C1 segment of cervical spinal cord (tissue), 14 donors: ENCODE measurements around the gene CELF4.

Experiments
- DNase-seq, 14 donors: peaks; one replicate each; lab custom pipeline; 2025; lab: John Stamatoyannopoulos, UW

Gene CELF4

DNA sequence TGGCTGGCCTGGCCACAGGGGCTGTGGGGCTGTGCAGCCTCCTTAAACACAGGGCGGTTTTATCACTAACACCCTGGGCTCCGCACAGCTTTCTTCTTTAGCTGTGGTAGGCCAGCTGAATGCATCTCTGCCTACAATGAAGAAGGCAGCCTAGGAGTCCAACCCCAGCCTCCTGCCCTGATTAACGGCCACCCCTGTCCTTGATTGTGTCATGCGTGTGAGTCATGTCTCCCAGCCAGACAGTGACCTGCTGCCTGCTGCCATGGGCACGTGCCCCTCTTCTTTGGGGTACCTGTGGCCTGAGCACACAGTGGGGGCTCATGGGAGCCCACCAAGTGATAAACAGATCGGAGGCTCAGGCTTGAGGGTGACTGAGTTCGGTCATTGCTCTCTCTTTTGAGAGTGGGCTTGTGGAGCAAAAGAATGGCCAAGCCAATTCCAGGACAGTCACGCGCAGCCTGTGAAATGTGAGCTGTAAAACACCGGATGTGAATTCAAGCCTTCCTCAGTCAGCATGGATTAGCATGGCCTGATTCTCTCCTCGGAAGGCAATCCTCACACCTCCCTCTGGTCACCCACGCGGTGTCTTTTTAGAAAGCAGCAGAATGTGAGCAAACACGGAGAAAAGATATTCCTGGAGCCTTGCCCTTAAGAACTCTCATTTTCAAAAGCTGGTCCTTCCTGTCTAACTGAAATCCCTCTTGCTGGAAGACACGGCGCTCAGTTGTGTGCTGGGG is 144.1 kb downstream of the CELF4 start:
- no peak for DNase-seq

- DNase-seq, result no peak
Observed at GRCh38 chr18:37420315-37420880, 145.2 kb downstream of the CELF4 start.

- DNase-seq, result no peak
Observed at GRCh38 chr18:37419866-37420265, 145.7 kb downstream of the CELF4 start.

DNA sequence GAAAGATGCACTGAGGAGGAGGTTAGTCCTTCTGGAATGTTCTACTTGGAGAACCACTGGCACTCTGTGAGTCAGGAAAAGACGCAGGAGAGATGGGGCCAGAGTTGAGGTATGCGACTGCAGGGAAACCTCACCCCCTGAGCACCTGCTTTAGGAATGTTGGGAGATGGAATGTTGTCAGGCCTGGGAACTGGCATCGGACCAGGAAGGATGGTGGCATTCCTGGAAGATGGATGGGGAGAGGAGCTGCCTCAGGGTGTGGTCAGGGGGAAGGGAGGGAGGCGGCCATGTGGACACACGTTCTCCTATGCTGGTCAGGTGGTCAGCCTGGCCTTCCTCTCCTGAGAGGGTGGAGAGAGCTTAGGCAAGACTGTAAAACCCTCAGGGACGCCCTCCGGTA is 146.3 kb downstream of the CELF4 start:
- no peak for DNase-seq

DNA sequence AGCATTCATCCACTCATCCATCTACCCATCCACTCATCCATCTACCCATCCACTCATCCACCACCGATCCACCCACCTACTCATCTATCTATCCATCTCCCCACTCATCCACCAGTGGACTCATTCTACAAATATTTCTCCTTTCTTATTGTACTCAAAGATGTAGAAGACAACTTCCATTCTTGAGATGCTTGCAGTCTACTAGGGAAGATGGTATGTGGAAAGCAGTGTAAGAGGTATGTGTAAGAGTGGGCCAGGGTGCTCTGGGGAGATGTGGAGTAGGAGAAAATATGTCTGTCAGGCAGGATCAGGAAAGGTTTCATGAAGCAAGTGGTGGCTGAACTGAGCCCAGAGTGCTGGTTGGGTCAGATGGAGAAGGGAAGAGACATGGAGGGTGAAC is 150.8 kb downstream of the CELF4 start:
- no peak for DNase-seq

DNA sequence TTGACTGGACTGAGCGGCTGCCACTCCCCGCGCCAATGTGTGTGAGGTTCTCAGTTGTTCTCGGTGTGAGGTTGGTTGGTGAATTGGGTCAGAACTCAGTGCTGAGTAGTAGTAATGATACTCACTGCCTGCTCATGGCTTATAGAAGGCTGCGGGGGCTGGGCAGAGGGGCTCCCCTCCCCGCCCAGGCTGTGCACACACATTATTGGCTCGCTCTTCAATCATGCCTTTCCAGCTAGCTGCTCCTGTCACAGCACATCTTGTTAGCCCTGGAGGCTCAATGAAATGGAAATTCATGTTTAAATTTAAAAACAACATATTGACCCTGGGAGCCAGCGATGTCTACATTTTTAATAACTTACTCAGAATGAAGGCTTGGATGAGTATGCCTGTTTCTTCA is 152.8 kb downstream of the CELF4 start:
- DNase-seq, result no peak

DNA sequence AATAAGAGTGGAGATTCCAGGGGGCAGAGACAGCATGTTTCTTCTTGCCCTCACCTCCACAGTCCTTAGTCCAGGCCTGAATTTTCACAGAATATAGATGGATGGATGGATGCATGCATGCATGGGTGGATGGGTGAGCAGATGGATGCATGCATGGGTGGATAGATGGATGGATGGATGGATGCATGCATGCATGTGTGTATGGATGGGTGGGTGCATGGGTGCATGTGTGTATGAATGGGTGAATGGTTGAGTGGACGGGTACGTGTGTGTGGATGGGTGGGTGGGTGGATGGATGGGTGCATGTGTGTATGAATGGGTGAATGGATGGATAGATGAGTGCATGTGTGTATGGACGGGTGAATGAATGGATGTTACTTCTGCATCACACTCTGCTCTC is 153.3 kb downstream of the CELF4 start:
- DNase-seq, result no peak

- peak in 1 of 14 donors; percentile 30 for DNase-seq
Observed at GRCh38 chr18:37409878-37410277, 155.7 kb downstream of the CELF4 start.

DNA sequence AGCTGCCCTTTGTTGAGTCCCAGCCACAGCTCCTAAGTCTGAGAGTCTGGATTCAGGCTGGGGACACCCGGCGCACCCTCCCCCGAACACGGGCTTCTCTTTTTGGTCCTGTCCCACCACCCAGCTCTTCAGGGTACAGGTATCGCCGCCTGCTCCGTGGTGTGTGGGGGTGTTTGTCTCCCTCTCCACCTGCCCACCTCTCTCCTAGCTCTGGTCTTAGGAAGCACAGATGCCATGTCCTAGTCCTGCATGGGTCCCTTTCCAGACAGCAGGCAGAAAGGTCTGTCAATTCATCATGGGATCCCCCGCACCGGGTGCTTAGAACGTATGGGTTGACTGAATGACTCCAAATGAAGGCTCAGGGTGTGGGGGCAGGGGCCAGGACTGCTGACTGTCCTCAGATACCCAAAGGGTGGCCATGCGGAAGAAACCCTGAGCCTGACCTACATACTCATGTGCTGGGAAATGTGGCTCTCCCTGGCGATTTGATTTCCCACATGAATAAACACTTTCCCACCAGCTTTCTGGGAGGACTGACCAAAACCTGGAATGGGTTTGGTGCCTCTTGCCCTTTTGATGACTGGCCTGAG is 156.8 kb downstream of the CELF4 start:
- peak in 1 of 14 donors; percentile 38 for DNase-seq

- DNase-seq, result peak in 1 of 14 donors; percentile 20
Observed at GRCh38 chr18:37407571-37407970, 158.0 kb downstream of the CELF4 start.

- DNase-seq, result no peak
Observed at GRCh38 chr18:37405772-37406171, 159.8 kb downstream of the CELF4 start.

GRCh38 chr18:37405229-37405628 is 160.4 kb downstream of the CELF4 start:
- no peak for DNase-seq

DNA sequence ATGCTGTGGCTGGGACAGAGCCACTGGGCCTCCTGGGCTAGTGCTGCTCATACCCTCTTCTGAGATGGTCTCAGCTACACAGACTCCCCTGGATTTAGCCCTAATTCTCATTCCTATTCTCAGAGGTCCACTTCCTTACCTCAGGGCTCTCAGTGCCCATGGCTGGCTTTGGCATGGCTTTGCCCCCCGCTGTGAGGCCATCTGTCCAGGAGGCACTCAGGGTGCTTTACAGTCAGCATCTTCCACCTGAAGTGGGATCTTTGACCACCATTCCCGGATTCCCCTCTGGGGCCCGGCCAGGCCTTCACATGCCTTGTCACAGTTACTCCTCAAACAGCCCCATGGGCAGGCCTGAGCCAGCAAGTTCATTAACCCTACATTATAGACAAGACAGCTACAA is 161.8 kb downstream of the CELF4 start:
- peak in 1 of 14 donors; percentile 49 for DNase-seq

DNA sequence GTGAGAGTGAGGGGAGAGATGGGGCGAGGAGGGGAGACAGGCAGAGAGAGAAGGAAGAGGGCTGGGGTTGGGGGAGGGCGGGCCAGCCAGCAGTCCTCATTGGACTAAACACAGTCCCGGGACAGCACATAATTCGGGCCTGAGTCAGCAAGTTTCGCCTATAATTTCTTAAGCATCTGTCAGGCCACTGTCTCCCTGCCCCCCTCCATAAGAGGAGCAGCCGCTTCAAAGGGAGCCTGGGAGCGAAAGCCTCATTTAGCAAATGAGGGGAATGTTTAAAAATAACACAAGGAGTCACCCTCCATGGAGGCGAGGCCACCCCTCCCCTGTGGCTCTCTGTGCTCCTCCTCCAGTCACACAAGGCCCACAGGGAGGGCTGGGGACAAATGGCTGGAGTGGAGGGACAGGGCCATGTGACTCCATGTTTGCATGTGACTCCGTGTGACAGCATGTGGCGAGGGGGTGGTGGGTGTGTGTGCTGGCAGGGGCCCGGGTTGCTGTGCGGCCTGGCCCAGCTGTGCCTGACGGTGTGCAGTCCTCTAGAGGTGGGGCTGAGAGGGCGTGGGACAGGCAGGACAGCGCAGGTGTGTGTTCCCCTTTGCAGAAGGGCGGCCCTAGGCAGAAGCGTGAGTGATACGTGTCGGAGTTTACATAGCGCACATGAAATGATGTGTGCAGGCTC is 162.4 kb downstream of the CELF4 start:
- no peak for DNase-seq

DNA sequence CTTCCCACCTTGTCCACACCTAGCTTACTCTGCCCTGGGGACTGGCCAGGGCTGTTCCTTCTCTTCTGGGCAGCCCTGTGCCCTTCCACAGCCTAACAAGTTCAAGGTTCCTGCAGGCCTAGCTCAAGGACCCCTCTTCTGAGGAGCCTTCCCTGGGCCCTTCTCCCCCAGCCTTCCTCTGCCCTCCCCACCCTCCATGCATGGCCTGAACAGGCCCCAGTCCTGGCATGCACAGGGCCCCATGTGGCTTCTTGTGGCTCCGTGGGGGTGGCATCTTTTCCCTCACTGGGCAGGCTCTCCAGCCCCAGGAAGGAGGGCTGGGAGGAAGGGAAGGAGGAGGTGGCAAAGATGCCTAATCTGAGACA is 162.9 kb downstream of the CELF4 start:
- DNase-seq, result no peak

- no peak for DNase-seq
Observed at GRCh38 chr18:37400802-37401201, 164.8 kb downstream of the CELF4 start.

GRCh38 chr18:37398248-37398920 is 167.2 kb downstream of the CELF4 start:
- DNase-seq, result no peak

- DNase-seq, result no peak
Observed at GRCh38 chr18:37397814-37398213, 167.8 kb downstream of the CELF4 start.

- no peak for DNase-seq
Observed at GRCh38 chr18:37396971-37397720, 168.5 kb downstream of the CELF4 start.

DNA sequence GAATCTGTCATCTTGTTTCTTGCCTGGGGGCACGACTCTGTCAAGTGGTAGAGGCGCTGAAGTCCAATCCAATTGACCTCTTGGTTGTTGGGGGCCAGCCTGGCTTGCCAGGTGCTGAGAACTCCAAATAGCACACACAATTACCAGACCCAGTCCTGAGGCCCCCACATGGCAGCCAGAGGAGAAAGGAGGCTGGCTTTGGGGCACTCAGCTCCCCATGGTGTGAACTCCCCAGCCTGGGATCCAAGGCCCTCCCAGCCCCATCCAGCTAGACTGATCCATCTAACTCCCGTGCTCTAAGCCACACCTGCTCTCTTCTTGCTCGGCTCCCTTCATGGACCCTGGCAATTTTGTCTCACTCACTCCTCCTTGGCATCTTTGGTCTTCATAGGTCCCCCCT is 170.0 kb downstream of the CELF4 start:
- no peak for DNase-seq

DNA sequence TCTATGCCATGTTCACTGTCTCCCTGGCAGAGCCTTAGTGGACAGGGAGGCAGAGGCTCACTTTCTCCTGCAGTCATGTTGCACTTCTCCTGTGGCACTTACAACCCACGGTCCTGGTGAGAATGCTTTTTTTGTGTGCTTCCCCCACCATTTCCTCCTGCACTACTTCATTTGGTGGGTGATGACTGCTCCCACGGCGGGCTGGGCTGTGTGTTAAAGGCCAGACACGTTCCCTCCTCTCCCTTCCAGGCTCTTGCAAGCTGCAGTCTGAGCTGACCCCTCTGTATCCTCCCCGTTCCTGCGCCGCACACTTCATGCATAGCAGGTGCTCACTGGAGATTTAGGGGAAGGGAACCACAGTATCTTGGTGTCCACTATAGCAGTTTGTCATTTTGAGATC is 170.5 kb downstream of the CELF4 start:
- no peak for DNase-seq
